DMS 273 treated with DMSO at 0.1 percent for 48 hours (cell line): ENCODE measurements around the gene PPP3R2.
"Not testable (repeated sequence)": the region's sequence is repeated elsewhere in the genome, so short reads cannot be mapped to it uniquely, and the experiment has no call there.

Experiments used
- DNase-seq: peaks from one replicate; lab custom pipeline; 2025; lab: John Stamatoyannopoulos, UW

Gene PPP3R2

DNA sequence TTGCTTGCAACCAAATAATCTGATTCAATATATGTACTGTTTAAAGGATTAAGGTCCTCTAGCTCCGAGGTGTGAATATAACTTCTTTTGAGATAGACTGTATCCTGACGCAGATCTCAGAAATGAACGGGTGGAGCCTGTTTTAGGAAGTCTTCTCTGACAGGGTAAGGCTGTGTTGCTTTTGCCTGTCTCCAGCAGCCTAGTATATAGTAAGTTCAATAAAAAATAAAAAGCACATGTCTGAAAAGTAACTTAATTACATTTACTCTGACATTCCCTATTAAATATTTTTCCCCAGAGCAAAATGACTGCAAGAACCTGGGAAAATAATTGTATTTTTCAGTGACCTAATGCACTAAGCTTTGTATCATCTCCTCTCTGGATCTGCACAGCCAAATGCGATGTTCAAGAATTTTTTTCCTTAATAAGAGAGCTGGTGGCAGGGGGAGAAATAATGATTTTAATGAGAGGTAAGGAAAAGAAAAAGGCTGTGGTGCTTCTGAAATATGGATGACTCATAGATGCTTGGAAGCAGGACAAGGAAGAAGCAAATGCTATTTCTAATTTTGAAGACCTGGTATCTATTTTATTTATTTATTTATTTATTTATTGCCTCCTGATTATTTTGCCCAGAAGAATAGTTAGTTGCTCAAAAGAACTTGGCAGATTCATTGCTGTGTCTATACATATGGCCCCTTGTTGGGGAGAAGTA, 7.3 kb downstream of the PPP3R2 start:
- no peak for DNase-seq

DNA sequence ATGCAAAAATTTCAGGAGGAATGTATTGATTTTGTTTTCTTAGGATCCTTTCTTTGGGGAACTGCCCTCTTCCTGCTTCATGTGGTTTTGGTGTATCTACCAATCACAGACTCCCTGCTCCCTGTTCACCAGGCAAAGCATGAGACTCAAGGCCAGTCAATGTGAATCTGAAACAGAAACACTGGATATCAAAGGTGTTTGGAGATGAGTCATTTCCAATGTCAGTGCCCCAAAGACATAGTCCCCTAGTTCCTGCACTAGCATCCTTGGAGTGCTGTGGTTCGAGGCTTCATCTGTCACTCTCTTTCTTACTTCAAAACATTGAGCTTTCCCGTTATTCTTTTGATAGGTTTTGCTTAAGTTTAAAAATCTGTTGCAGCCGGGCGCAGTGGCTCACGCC, 8.1 kb downstream of the PPP3R2 start:
- DNase-seq = no peak

DNA sequence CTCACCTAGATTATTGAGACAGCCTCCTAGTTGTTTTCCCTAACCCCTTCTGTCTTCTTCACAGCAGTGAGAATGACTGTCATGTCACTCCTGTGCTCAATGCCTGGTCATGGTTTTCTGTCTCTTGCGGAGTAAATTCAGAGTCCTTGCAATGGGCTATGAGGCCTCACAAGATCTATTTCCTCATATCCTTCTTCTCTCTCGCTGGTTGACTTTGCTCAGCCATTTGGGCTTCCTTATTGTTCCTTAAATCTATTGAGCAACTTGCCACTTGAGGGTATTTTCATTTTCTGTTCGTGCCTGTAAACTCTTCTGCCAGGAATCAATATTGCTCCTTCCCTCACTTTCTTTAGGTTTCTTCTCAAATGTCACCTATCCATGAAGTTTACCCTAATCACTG, 9.0 kb downstream of the PPP3R2 start:
- no peak for DNase-seq

DNA sequence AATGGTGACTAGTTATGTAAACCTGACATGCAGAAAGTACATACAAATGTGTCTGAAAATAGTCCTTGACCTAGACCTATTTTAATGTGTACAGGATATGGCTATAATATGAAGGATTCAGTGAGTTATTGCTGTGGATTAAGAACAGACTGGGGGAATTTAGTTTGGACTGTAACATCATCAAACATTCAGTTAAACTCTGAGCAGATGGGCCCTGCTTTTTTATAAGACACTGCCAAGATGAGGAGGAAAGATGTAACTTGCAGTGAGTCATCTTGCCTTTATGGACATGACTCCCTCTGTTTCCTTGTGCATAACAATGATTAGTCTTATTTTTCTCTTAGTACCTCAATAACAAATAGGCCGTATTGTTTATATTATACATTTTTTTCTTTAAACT, 12.2 kb downstream of the PPP3R2 start:
- peak; percentile 56 for DNase-seq

DNA sequence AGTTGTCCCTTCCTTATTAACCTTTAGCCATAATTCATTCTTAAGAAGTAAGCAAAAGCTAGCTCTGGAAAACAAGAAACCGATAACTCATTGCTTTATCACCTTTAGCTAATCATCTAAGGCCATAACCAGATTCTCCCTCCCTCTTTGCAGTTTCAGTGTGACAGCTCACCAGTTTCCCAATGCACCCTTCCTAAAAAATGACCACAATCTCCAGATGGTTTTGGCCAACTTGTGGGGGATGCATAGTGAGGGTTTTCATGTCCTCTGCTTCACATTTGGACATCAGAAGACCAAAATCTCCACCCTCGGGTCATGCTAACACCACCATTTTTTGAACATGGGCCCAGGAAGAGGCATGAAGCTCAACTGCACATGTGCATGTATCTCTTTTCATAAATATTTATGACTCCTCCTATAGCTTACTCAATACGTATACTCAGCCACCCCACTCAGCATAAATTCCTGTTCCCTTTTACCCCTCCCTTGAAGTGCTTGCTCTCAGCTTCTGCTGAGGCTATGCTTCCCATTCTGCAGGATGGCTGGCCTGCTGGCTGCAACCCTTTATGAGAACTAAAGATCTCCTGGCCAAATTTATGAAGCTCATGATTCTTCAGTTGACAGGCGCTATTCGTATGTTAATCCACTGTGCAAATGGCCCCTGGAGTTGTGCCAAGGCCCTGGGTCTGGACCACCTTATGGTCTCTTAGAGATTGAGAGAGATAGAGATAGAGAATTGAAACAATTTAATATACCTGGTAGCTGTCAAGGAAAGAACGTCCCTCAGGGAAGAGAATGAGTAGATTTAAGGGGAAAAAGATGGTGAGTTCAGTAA, 14.8 kb downstream of the PPP3R2 start:
- no peak for DNase-seq

DNA sequence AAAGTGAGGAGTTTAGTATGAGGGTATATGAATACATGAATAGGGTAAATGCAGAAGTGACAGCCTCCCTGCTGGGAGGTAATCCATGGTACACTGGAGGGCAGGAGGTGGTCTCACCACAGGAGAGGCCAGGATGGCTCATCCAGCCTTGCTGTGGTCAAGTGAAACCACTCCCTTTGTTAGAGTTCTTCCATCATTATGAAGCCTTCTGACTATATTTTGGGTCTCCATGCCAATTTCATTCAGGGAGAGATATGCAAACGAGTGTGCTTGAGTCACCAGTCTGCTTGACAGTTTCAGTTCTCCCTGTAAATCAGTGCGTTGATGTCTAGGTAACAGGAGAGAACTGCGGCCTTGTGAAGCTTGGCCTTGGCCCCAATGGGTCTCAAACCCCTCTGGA, 16.4 kb downstream of the PPP3R2 start:
- DNase-seq = no peak

DNA sequence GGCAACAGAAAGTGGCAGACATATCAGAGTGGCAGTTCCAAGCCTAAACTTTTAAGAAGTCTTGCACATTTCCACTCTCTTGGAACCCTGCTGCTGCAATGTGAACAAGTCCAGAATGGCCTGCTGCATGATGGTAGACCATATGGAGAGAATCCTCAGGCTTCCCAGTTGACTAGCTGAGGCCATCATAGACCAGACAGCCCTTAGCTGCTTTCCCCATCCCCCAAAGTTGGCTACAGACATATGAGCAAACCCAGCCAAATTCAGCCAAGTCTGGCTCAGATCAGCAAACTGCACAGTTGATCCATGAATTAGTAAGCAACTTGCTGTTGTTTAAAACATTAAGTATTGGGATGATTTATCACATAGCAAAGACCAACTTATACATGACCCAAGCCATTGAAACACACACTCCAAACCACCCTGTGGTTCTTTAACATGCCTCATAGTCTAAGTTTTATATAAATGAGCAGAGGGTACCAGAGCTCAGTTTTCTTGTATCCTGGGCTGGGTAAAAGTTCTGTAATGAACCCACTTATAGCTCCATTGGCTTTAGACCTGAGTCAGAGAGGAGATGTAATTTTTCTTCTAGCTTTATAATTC, 19.9 kb downstream of the PPP3R2 start:
- DNase-seq = no peak

DNA sequence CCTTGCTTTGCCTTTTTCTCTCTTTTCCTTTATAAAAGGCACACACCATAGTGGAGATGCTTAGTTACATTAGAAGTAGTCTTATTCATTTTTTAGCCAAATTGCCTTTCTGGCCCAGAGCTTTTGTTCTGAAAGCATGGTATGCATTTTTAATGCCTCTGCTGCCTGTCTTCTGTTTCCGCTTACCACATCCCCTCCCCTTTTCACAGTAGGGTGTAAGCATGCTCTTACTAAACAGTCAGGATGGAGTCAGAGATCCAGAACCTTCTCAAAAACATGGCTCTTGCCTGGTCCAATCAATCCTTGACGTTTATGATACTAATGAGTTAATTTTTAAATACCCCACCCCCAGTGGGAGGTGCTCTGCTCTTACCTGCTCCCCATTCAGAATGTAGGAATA, 22.5 kb downstream of the PPP3R2 start:
- DNase-seq = no peak

DNA sequence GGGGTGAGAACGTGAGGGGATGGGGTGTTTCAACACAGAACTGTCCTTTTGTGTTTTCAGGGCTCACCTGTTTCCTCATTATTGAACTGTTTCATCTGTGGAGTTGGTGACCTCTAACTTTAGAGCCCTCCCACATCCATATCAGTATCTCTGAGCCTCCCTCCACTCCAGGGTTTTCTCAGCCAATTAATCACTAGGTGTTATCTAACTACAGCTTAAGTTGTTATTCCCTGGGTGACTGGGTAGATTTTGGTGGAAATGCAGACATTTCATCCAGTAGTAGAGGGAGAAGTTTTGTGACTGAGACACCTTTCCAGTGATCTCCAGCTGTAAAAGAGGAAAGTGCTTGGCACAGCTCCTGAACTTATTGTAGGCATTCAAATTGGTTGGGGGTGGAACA, 23.7 kb downstream of the PPP3R2 start:
- no peak for DNase-seq

DNA sequence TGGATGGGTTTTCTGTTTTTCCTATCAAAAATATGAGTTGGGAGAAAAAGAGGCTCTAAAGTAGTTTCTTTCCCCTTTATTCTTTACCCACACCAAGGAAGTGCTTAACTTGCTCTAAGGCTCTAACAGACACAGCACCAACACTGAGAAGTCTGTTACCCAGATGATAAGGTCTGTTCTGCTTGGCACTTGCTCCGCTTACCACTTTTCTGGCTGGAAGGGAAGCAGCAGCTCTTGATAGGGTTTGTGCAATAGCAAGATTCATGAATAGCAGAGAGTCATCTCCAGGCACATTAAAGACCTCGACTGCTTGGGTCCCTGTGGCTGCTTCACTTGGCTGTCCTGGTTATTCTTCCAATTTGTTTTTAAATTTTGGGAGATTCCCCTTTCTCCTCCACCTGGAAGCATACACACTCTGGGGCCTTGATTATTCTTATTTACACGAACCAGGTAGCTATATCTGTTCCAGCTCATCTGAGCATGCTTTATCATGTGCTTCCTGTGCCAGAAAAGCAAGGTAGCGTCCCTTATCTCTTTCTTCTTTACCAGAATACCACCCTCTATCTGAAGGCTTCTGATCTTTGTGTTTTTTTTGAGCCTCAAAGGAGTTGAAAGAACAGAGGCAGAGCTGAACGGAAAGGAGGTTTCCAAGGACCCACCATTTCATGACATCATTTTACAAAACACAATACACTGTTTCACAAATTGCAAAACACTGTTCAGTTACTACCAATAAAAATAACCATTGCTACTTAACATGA, 24.8 kb downstream of the PPP3R2 start:
- DNase-seq = no peak

DNA sequence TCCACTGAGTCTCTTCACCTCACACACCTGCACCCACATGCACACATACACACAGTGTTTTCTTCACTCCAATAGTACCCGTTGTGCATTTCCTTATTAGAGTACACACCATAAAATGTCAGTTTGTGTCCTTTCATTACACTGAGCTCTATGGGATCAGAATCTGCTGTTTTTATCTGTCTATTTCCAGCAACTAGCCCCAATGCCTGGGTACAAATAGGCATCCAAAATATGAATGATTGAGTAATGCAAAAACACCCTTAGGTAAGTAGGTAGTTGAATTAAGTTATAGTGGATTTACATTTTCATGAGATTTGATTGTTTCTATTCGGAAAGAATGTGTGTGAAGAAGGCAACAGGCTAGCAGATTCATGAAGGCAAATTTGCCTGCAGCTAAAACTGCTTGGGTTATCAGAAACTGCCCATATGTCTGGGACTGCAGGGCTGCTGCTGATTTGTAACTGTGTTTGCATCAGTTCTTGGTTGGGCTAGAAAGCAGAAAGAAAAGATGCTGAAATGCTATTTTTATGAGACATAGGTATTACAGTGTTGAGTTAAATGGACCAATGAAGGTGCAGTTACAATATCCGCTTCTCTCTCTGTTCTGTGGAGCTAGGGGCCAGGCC, 26.9 kb downstream of the PPP3R2 start:
- DNase-seq = no peak

DNA sequence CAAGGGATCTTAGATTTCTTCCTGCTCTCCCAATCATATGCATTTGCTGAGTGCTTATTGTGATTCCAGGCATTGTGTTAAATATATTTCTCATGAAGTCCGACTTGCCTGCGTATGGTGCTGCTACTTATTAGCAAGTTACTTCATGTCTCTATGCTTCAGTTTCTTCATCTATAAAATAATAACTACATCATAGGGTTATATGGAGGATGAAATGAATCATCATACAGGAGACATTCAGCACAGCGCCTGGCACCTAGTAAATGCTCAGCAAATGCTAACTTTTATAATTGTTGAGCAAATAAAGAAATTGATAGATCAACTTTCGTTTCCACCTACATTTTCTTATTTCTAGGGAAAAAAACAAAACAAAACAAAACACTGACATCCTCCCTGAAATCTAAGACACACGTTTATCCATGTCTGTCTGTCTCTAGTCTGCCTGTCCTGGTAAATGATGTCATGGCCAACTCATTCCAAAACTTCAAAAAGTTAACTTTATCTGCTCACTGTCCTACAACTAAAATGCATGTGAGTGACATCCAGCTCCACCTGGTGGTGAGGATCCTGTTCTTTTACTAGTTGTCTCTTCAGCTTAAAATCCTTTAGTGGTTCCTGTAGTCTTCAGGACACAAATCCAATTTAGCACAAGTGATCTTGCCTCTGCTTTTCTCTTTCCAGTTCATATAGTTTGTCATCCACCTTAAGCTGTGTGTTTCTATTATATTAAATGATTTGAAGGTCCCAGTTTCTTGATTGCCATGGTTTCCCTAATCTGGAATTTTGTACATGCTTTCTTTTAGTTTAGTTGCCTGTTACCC, 27.7 kb downstream of the PPP3R2 start:
- DNase-seq = no peak

DNA sequence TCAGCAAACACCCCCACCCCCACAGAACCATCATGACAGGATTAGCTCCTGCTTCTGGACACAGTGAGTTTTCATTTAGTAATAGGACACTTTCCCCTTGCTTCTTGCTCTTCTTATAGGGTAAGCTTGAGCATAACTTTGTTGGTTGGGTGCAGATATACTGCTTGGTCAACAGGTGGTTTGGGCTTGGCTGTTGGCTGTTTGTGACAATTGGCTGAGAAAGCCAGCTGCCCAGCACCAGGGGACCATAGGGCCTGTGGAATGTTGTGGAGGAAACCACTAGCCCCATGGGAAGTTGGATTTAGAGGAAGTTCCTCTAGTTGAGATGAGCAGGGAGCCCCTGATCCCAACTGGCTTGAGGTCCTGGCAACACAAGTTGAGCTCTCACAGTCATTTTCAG, 30.5 kb downstream of the PPP3R2 start:
- no peak for DNase-seq

DNA sequence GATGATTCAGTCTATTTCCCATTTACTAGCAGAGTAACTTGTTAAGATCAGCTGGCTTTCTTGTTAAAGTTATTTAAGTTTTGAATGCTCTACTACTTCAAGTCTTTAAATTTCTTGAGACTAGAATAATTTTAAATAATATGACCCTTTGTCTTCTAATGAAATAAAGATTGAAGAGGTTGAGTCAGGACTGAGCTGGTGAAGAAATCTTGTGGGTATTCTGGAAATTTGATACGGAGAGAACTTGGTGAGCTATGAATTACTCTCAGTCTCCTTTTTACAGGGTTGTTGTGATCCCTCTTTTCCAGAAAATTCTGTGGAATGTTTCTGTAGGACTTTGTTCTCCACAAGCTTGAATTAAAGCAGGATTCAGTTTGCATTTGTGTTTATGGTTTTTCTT, 31.8 kb downstream of the PPP3R2 start:
- no peak for DNase-seq

DNA sequence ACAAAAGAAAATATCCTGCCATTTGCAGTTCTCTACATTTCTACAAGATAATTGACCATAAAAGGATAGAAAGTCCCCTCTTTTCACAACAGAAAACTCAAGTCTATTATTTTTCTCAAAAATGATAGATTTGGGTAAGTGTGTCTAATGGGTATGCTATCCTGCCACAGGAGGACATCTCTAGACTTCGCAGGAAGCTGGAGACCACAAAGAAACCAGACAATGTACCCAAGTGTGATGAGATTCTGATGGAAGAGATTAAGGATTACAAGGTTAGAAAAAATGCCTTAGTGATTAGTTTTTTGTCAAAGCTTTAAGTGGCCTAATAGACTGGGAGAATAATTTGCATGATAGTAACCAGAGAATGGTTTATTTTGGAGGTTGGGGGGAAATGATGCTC, 33.0 kb downstream of the PPP3R2 start:
- DNase-seq = no peak

DNA sequence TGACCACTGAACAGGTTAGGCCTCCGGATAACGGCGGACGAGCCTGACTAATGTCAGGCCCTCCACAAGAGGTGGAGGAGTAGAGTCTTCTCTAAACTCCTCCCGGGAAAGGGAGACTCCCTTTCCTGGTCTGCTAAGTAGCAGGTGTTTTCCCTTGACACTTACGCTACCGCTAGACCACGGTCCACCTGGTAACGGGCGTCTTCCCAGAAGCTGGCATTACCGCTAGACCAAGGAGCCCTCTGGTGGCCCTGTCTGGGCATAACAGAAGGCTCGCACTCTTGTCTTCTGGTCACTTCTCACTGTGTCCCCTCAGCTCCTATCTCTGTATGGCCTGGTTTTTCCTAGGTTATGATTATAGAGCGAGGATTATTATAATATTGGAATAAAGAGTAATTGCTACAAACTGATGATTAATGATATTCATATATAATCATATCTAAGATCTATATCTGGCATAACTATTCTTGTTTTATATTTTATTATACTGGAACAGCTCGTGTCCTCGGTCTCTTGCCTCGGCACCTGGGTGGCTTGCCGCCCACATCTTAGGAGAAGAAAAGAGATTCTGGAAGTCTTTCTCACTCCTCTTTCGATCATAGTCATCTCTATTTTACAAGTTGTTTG, 45.2 kb downstream of the PPP3R2 start:
- not testable (repeated sequence) for DNase-seq

DNA sequence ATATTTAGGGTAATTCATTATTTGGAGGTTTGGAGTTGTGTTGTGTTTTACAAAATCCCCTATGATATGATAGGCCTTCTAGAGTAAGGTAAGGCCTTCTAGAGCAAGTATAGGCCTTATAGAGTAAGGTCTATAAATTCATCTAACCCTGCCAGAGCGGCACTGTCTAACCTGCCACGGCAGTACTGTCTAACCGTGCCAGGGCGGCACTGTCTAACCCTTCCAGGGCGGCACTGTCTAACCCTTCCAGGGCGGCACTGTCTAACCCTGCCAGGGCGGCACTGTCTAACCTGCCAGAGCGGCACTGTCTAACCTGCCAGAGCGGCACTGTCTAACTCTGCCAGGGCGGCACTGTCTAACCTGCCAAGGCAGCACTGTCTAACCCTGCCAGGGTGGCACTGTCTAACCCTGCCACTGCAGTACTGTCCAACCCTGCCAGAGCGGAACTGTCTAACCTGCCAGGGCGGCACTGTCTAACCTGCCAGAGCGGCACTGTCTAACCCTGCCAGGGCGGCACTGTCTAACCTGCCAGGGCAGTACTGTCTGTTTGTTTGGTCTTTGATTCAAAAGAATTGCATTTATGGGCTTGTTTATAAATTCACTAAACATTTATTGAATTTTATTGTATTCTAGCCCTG, 51.6 kb downstream of the PPP3R2 start:
- DNase-seq = no peak
